DMS 273 (cell line): ENCODE results near the gene C16orf74.

Experiments used
- DNase-seq: peaks from one replicate; lab custom pipeline; 2025; ENCODE audit not compliant: unreplicated experiment; lab: John Stamatoyannopoulos, UW

The C16orf74 gene

GRCh38 chr16:85720302-85720637 lies 30.6 kb downstream of the C16orf74 start:
- DNase-seq = no peak

- DNase-seq = no peak
Observed at GRCh38 chr16:85719605-85720301, 31.1 kb downstream of the C16orf74 start.

- peak; percentile 71 for DNase-seq
Observed at GRCh38 chr16:85718682-85719081, 32.2 kb downstream of the C16orf74 start.

- no peak for DNase-seq
Observed at GRCh38 chr16:85718153-85718477, 32.8 kb downstream of the C16orf74 start.

GRCh38 chr16:85717393-85718152 lies 33.3 kb downstream of the C16orf74 start:
- peak; percentile 91 for DNase-seq

- peak; percentile 46 for DNase-seq
Observed at GRCh38 chr16:85716680-85717038, 34.2 kb downstream of the C16orf74 start.

GRCh38 chr16:85716022-85716679 lies 34.7 kb downstream of the C16orf74 start:
- no peak for DNase-seq

- peak; percentile 88 for DNase-seq
Observed at GRCh38 chr16:85715169-85716021, 35.5 kb downstream of the C16orf74 start.

- peak; percentile 61 for DNase-seq
Observed at GRCh38 chr16:85712801-85713200, 38.1 kb downstream of the C16orf74 start.

GRCh38 chr16:85711982-85712587 lies 38.8 kb downstream of the C16orf74 start:
- no peak for DNase-seq

- DNase-seq = no peak
Observed at GRCh38 chr16:85710732-85711131, 40.2 kb downstream of the C16orf74 start.

GRCh38 chr16:85709766-85710585 lies 40.9 kb downstream of the C16orf74 start:
- no peak for DNase-seq

- DNase-seq = no peak
Observed at GRCh38 chr16:85708338-85708737, 42.6 kb downstream of the C16orf74 start.

GRCh38 chr16:85707528-85708095 lies 43.3 kb downstream of the C16orf74 start:
- DNase-seq = no peak

- DNase-seq = no peak
Observed at GRCh38 chr16:85706449-85707034, 44.4 kb downstream of the C16orf74 start.

GRCh38 chr16:85704900-85705846 lies 45.7 kb downstream of the C16orf74 start:
- no peak for DNase-seq

GRCh38 chr16:85704011-85704410 lies 46.9 kb downstream of the C16orf74 start:
- no peak for DNase-seq

- DNase-seq = peak; percentile 39
Observed at GRCh38 chr16:85699628-85700027, 51.3 kb downstream of the C16orf74 start.
